NT2/D1 (cell line): ENCODE data around the gene ZNF862.
"Not testable (repeated sequence)": the region's sequence is repeated elsewhere in the genome, so short reads cannot be mapped to it uniquely, and the experiment has no call there.

Experiments
- DNase-seq: peaks from one replicate; pipeline ENCODE4 v3.0.0-alpha.2; 2011; ENCODE audit warnings: low read depth, low spot score
- H3K27me3 ChIP-seq: 2 replicates; pipeline ENCODE4 v1.6.0; 2011; ENCODE audit warnings: mild to moderate bottlenecking; ENCODE audit not compliant: insufficient read length, insufficient read depth
- H3K36me3 ChIP-seq: 2 replicates; pipeline ENCODE4 v1.6.1; 2011; ENCODE audit warnings: mild to moderate bottlenecking, low read length, mixed read lengths; ENCODE audit not compliant: insufficient read depth, insufficient read length
- H3K4me1 ChIP-seq: 2 replicates; pipeline ENCODE4 v1.5.1; 2011; ENCODE audit not compliant: insufficient read depth, insufficient read length
- H3K4me3 ChIP-seq: 2 replicates; pipeline ENCODE4 v1.5.1; 2011; ENCODE audit warnings: low read depth; ENCODE audit not compliant: insufficient read length
- H3K9ac ChIP-seq: 2 replicates; pipeline ENCODE4 v1.6.0; 2011; ENCODE audit warnings: low read depth; ENCODE audit not compliant: insufficient read length
- H3K9me3 ChIP-seq: 2 replicates; pipeline ENCODE4 v1.5.1; 2011; ENCODE audit warnings: mild to moderate bottlenecking, low read length; ENCODE audit not compliant: insufficient read depth
- SUZ12 ChIP-seq: IDR thresholded peaks from 2 replicates; pipeline ENCODE4 v1.6.1; 2011; ENCODE audit not compliant: insufficient read length, insufficient read depth; ENCODE audit errors: extremely low read depth
- YY1 ChIP-seq: IDR thresholded peaks from 2 replicates; pipeline ENCODE4 v1.6.1; 2011; ENCODE audit not compliant: insufficient read length, insufficient read depth
- ZNF274 ChIP-seq: IDR thresholded peaks from 2 replicates; pipeline ENCODE4 v1.6.1; 2011; ENCODE audit warnings: mild to moderate bottlenecking, low read depth, low read length

Gene ZNF862

GRCh38 chr7:149884541-149884940 is 46.4 kb downstream of the ZNF862 start:
- Histone ChIP-seq H3K4me1 (peaks cover 6% of the 10 kb centered on the region), H3K9ac (no peak overlapping the region), H3K36me3 (no peaks in the 10 kb centered on the region), H3K4me3 (no peak overlapping the region), H3K9me3 (no peaks in the 10 kb centered on the region), H3K27me3 (peaks cover 2% of the 10 kb centered on the region)
- TF ChIP-seq YY1 (no peak), SUZ12 (no peak), ZNF274 (no peak)
- no peak for DNase-seq

- no peak for TF ChIP-seq YY1
- TF ChIP-seq SUZ12 = no peak
- no peak for TF ChIP-seq ZNF274
- Histone ChIP-seq H3K27me3 (peaks cover 2% of the 10 kb centered on the region), H3K36me3 (no peaks in the 10 kb centered on the region), H3K4me1 (peaks cover 6% of the 10 kb centered on the region), H3K4me3 (no peak overlapping the region), H3K9me3 (no peaks in the 10 kb centered on the region), H3K9ac (no peak overlapping the region)
- no peak for DNase-seq
Observed at GRCh38 chr7:149885191-149886017, 47.2 kb downstream of the ZNF862 start.

- Histone ChIP-seq H3K4me1 (peaks cover 3% of the 10 kb centered on the region), H3K27me3 (peaks cover 2% of the 10 kb centered on the region), H3K9me3 (no peaks in the 10 kb centered on the region), H3K36me3 (no peaks in the 10 kb centered on the region), H3K9ac (no peak overlapping the region), H3K4me3 (no peak overlapping the region)
- DNase-seq = no peak
- no peak for TF ChIP-seq YY1
- TF ChIP-seq ZNF274 = no peak
- TF ChIP-seq SUZ12 = no peak
Observed at GRCh38 chr7:149886018-149886415, 47.8 kb downstream of the ZNF862 start.

- no peak overlapping the region for H3K9ac ChIP-seq
- TF ChIP-seq ZNF274 (no peak), SUZ12 (no peak), YY1 (no peak)
- peaks cover 3% of the 10 kb centered on the region for H3K4me1 ChIP-seq
- DNase-seq = no peak
- peaks cover 2% of the 10 kb centered on the region for H3K27me3 ChIP-seq
- H3K4me3 ChIP-seq = no peak overlapping the region
- H3K9me3 ChIP-seq = no peaks in the 10 kb centered on the region
- H3K36me3 ChIP-seq = no peaks in the 10 kb centered on the region
Observed at GRCh38 chr7:149887311-149887710, 49.1 kb downstream of the ZNF862 start.

- H3K9me3 ChIP-seq, DNase-seq, H3K36me3 ChIP-seq, H3K4me1 ChIP-seq, H3K9ac ChIP-seq, H3K4me3 ChIP-seq, H3K27me3 ChIP-seq: not testable (repeated sequence)
Observed at GRCh38 chr7:149890715-149891114, 52.5 kb downstream of the ZNF862 start.

GRCh38 chr7:149894957-149895356 is 56.8 kb downstream of the ZNF862 start:
- not testable (repeated sequence) for H3K4me1 ChIP-seq, H3K27me3 ChIP-seq, H3K9ac ChIP-seq, H3K36me3 ChIP-seq, H3K4me3 ChIP-seq, H3K9me3 ChIP-seq, DNase-seq

GRCh38 chr7:149907776-149908376 is 69.7 kb downstream of the ZNF862 start:
- not testable (repeated sequence) for H3K27me3 ChIP-seq, H3K9me3 ChIP-seq, H3K36me3 ChIP-seq, H3K4me1 ChIP-seq, H3K4me3 ChIP-seq, DNase-seq, H3K9ac ChIP-seq

GRCh38 chr7:149910219-149910618 is 72.0 kb downstream of the ZNF862 start:
- not testable (repeated sequence) for H3K27me3 ChIP-seq, H3K4me3 ChIP-seq, DNase-seq, H3K9ac ChIP-seq, H3K4me1 ChIP-seq, H3K9me3 ChIP-seq, H3K36me3 ChIP-seq

GRCh38 chr7:149912126-149912525 is 74.0 kb downstream of the ZNF862 start:
- H3K27me3 ChIP-seq, DNase-seq, H3K9me3 ChIP-seq, H3K4me3 ChIP-seq, H3K4me1 ChIP-seq, H3K36me3 ChIP-seq, H3K9ac ChIP-seq: not testable (repeated sequence)
